Vein endothelial cell (primary cell): Measurements from ENCODE around the gene AUP1. TPM values are rescaled to one million over a fixed set of nuclear protein-coding genes. Genes with fewer than 3 reads are reported as not detected.

Experiments
- total RNA-seq: library from RNA; depleted of rRNA; stranded (reverse); fragments of >200 nt; gene quantifications from 2 replicates; pipeline ENCODE4 v1.2.3, GENCODE V29; 2012

Gene AUP1
- 96.4 and 116 TPM in 2 replicates for total RNA-seq

GRCh38 chr2:74529357-74530238 is at the start of gene AUP1, which contains the start of gene HTRA2:
Gene AUP1, minus strand, starts transcription at chr2:74529706. Its CDS starts 77 bp downstream, at chr2:74529629.
Gene HTRA2, plus strand, starts transcription at chr2:74529933. Its CDS starts 74 bp downstream, at chr2:74530007.

GRCh38 chr2:74553892-74554819 is 24.6 kb upstream of the AUP1 start, which contains the start of the genes DOK1 and LOXL3:
Gene DOK1, plus strand, starts transcription at chr2:74554720. Its CDS starts 35 bp downstream, at chr2:74554755.
Gene LOXL3, minus strand, starts transcription at chr2:74553942. Its CDS starts 1,308 bp downstream, at chr2:74552634.

GRCh38 chr2:74525717-74526648 is 3.5 kb downstream of the AUP1 start, which contains the start of gene DQX1:
Gene DQX1, minus strand, starts transcription at chr2:74526231. Its CDS starts 502 bp downstream, at chr2:74525729.

GRCh38 chr2:74514368-74515270 is 14.9 kb downstream of the AUP1 start, which contains the start of gene TLX2:
Gene TLX2, plus strand, starts transcription at chr2:74514450. Its CDS starts 357 bp downstream, at chr2:74514807.

GRCh38 chr2:74507145-74507925 is 22.2 kb downstream of the AUP1 start, which contains the start of gene PCGF1:
Gene PCGF1, minus strand, starts transcription at chr2:74507695. Its CDS starts 27 bp downstream, at chr2:74507668.

GRCh38 chr2:74499267-74499939 is 30.1 kb downstream of the AUP1 start, which contains the start of gene LBX2:
Gene LBX2, minus strand, starts transcription at chr2:74499603. Its CDS starts 66 bp downstream, at chr2:74499537.

GRCh38 chr2:74482801-74483674 is 46.5 kb downstream of the AUP1 start, which contains the start of the genes CCDC142 and TTC31:
Gene CCDC142, minus strand, starts transcription at chr2:74482998. Its CDS starts 161 bp downstream, at chr2:74482837.
Gene TTC31, plus strand, starts transcription at chr2:74483081. Its CDS starts 15 bp downstream, at chr2:74483096.

Other genes with a start within 250 kb of the AUP1 start
- 0.65 and 1.1 TPM in 2 replicates for gene SLC4A5, start 186.3 kb downstream of the AUP1 start, total RNA-seq
- 139 and 141 TPM in 2 replicates for gene DCTN1, start 149.4 kb downstream of the AUP1 start, total RNA-seq
- gene C2orf81, start 108.1 kb downstream of the AUP1 start, total RNA-seq: 0.19 TPM in 1 of 2 replicates, not detected in the other
- 32.2 and 36.9 TPM in 2 replicates for gene WDR54, start 108.0 kb downstream of the AUP1 start, total RNA-seq
- 10.8 and 17.0 TPM in 2 replicates for gene RTKN, start 87.8 kb downstream of the AUP1 start, total RNA-seq
- 9.5 and 10.5 TPM in 2 replicates for gene INO80B, start 74.6 kb downstream of the AUP1 start, total RNA-seq
- gene WBP1, start 71.3 kb downstream of the AUP1 start, total RNA-seq: 29.4 and 39.2 TPM in 2 replicates
- gene MOGS, start 64.3 kb downstream of the AUP1 start, total RNA-seq: 57.5 and 69.2 TPM in 2 replicates
- 18.8 and 20.6 TPM in 2 replicates for gene MRPL53, start 57.0 kb downstream of the AUP1 start, total RNA-seq
- gene CCDC142, start 46.7 kb downstream of the AUP1 start, total RNA-seq: 19.5 and 22.9 TPM in 2 replicates
- 11.1 and 15.0 TPM in 2 replicates for gene TTC31, start 46.6 kb downstream of the AUP1 start, total RNA-seq
- 2.9 and 3.8 TPM in 2 replicates for gene LBX2, start 30.1 kb downstream of the AUP1 start, total RNA-seq
- gene PCGF1, start 22.0 kb downstream of the AUP1 start, total RNA-seq: 13.3 and 14.0 TPM in 2 replicates
- not detected in 2 replicates for gene TLX2, start 15.3 kb downstream of the AUP1 start, total RNA-seq
- gene DQX1, start 3.5 kb downstream of the AUP1 start, total RNA-seq: under 0.01 and 0.10 TPM in 2 replicates
- 32.9 and 42.8 TPM in 2 replicates for gene HTRA2, start 227 bp upstream of the AUP1 start, total RNA-seq
- 1.6 and 2.2 TPM in 2 replicates for gene LOXL3, start 24.2 kb upstream of the AUP1 start, total RNA-seq
- gene DOK1, start 25.0 kb upstream of the AUP1 start, total RNA-seq: 11.5 and 14.7 TPM in 2 replicates
- not detected in 2 replicates for gene M1AP, start 118.6 kb upstream of the AUP1 start, total RNA-seq
- 3.6 TPM in 2 replicates for gene SEMA4F, start 124.5 kb upstream of the AUP1 start, total RNA-seq